ENCODE measurements around the gene TNS4.
"Not testable (repeated sequence)": the region's sequence is repeated elsewhere in the genome, so short reads cannot be mapped to it uniquely, and the experiment has no call there.

The TNS4 gene

GRCh38 chr17:40501499-40501911, at the start of gene TNS4:
Gene TNS4, minus strand, starts transcription at chr17:40501623. Its CDS starts 5,198 bp downstream, at chr17:40496425.
- H3K27me3 ChIP-seq (ENCODE audit: control insufficient read depth, insufficient read depth, low read length), result no peaks in the 10 kb centered on the region
- no peaks in the 10 kb centered on the region for H3K36me3 ChIP-seq (ENCODE audit: control insufficient read depth, insufficient read depth, low read length)
- H3K4me1 ChIP-seq (ENCODE audit: control insufficient read depth, insufficient read depth, low read length), result peaks cover 27% of the 10 kb centered on the region
- peak within 1 kb of the TSS; percentile 18 for H3K4me3 ChIP-seq (ENCODE audit: low read length)
- no peak within 1 kb of the TSS for H3K9ac ChIP-seq (ENCODE audit: low read length)
- no peak within 1 kb of the TSS for H3K27ac ChIP-seq (ENCODE audit: low read depth, low read length)

- Histone ChIP-seq H3K27me3 (ENCODE audit: control insufficient read depth, insufficient read depth, low read length) (no peaks in the 10 kb centered on the region), H3K9ac (ENCODE audit: low read length) (no peak overlapping the region), H3K4me1 (ENCODE audit: control insufficient read depth, insufficient read depth, low read length) (peaks cover 39% of the 10 kb centered on the region), H3K36me3 (ENCODE audit: control insufficient read depth, insufficient read depth, low read length) (no peaks in the 10 kb centered on the region), H3K27ac (ENCODE audit: low read depth, low read length) (peak overlapping the region; percentile 76), H3K4me3 (ENCODE audit: low read length) (no peak overlapping the region)
Observed at GRCh38 chr17:40550608-40551007, 49.2 kb upstream of the TNS4 start.

GRCh38 chr17:40548982-40549685, 47.7 kb upstream of the TNS4 start:
- no peaks in the 10 kb centered on the region for H3K36me3 ChIP-seq (ENCODE audit: control insufficient read depth, insufficient read depth, low read length)
- peaks cover 39% of the 10 kb centered on the region for H3K4me1 ChIP-seq (ENCODE audit: control insufficient read depth, insufficient read depth, low read length)
- H3K27me3 ChIP-seq (ENCODE audit: control insufficient read depth, insufficient read depth, low read length), result peaks cover 3% of the 10 kb centered on the region
- peak overlapping the region; percentile 76 for H3K27ac ChIP-seq (ENCODE audit: low read depth, low read length)
- H3K4me3 ChIP-seq (ENCODE audit: low read length), result no peak overlapping the region
- H3K9ac ChIP-seq (ENCODE audit: low read length), result no peak overlapping the region

- no peak overlapping the region for H3K4me3 ChIP-seq (ENCODE audit: low read length)
- no peaks in the 10 kb centered on the region for H3K36me3 ChIP-seq (ENCODE audit: control insufficient read depth, insufficient read depth, low read length)
- H3K27me3 ChIP-seq (ENCODE audit: control insufficient read depth, insufficient read depth, low read length), result peaks cover 3% of the 10 kb centered on the region
- H3K9ac ChIP-seq (ENCODE audit: low read length), result no peak overlapping the region
- peaks cover 36% of the 10 kb centered on the region for H3K4me1 ChIP-seq (ENCODE audit: control insufficient read depth, insufficient read depth, low read length)
- H3K27ac ChIP-seq (ENCODE audit: low read depth, low read length), result peak overlapping the region; percentile 76
Observed at GRCh38 chr17:40548491-40548981, 47.1 kb upstream of the TNS4 start.

- peaks cover 3% of the 10 kb centered on the region for H3K27me3 ChIP-seq (ENCODE audit: control insufficient read depth, insufficient read depth, low read length)
- H3K4me3 ChIP-seq (ENCODE audit: low read length), result no peak overlapping the region
- H3K4me1 ChIP-seq (ENCODE audit: control insufficient read depth, insufficient read depth, low read length), result peaks cover 41% of the 10 kb centered on the region
- H3K36me3 ChIP-seq (ENCODE audit: control insufficient read depth, insufficient read depth, low read length), result no peaks in the 10 kb centered on the region
- H3K9ac ChIP-seq (ENCODE audit: low read length), result no peak overlapping the region
- no peak overlapping the region for H3K27ac ChIP-seq (ENCODE audit: low read depth, low read length)
Observed at GRCh38 chr17:40547785-40548478, 46.5 kb upstream of the TNS4 start.

GRCh38 chr17:40547079-40547784, 45.8 kb upstream of the TNS4 start:
- no peaks in the 10 kb centered on the region for H3K36me3 ChIP-seq (ENCODE audit: control insufficient read depth, insufficient read depth, low read length)
- peaks cover 45% of the 10 kb centered on the region for H3K4me1 ChIP-seq (ENCODE audit: control insufficient read depth, insufficient read depth, low read length)
- H3K9ac ChIP-seq (ENCODE audit: low read length), result no peak overlapping the region
- H3K27me3 ChIP-seq (ENCODE audit: control insufficient read depth, insufficient read depth, low read length), result peaks cover 3% of the 10 kb centered on the region
- H3K4me3 ChIP-seq (ENCODE audit: low read length), result no peak overlapping the region
- no peak overlapping the region for H3K27ac ChIP-seq (ENCODE audit: low read depth, low read length)

GRCh38 chr17:40546497-40546896, 45.1 kb upstream of the TNS4 start:
- H3K9ac ChIP-seq (ENCODE audit: low read length); H3K36me3 ChIP-seq (ENCODE audit: control insufficient read depth, insufficient read depth, low read length); H3K27me3 ChIP-seq (ENCODE audit: control insufficient read depth, insufficient read depth, low read length); H3K27ac ChIP-seq (ENCODE audit: low read depth, low read length); H3K4me3 ChIP-seq (ENCODE audit: low read length): not testable (repeated sequence)
- peaks cover 45% of the 10 kb centered on the region for H3K4me1 ChIP-seq (ENCODE audit: control insufficient read depth, insufficient read depth, low read length)

- Histone ChIP-seq H3K4me1 (ENCODE audit: control insufficient read depth, insufficient read depth, low read length) (peaks cover 37% of the 10 kb centered on the region), H3K4me3 (ENCODE audit: low read length) (no peak overlapping the region), H3K27me3 (ENCODE audit: control insufficient read depth, insufficient read depth, low read length) (peaks cover 3% of the 10 kb centered on the region), H3K27ac (ENCODE audit: low read depth, low read length) (no peak overlapping the region), H3K36me3 (ENCODE audit: control insufficient read depth, insufficient read depth, low read length) (no peaks in the 10 kb centered on the region), H3K9ac (ENCODE audit: low read length) (no peak overlapping the region)
Observed at GRCh38 chr17:40545660-40546059, 44.2 kb upstream of the TNS4 start.

GRCh38 chr17:40542558-40543411, 41.4 kb upstream of the TNS4 start:
- Histone ChIP-seq H3K27me3 (ENCODE audit: control insufficient read depth, insufficient read depth, low read length) (peaks cover 3% of the 10 kb centered on the region), H3K36me3 (ENCODE audit: control insufficient read depth, insufficient read depth, low read length) (no peaks in the 10 kb centered on the region), H3K4me3 (ENCODE audit: low read length) (no peak overlapping the region), H3K4me1 (ENCODE audit: control insufficient read depth, insufficient read depth, low read length) (peaks cover 26% of the 10 kb centered on the region), H3K9ac (ENCODE audit: low read length) (peak overlapping the region; percentile 8), H3K27ac (ENCODE audit: low read depth, low read length) (peak overlapping the region; percentile 92)

GRCh38 chr17:40541873-40542557, 40.6 kb upstream of the TNS4 start:
- H3K27me3 ChIP-seq (ENCODE audit: control insufficient read depth, insufficient read depth, low read length), result peaks cover 3% of the 10 kb centered on the region
- H3K4me3 ChIP-seq (ENCODE audit: low read length), result no peak overlapping the region
- peak overlapping the region; percentile 92 for H3K27ac ChIP-seq (ENCODE audit: low read depth, low read length)
- no peaks in the 10 kb centered on the region for H3K36me3 ChIP-seq (ENCODE audit: control insufficient read depth, insufficient read depth, low read length)
- H3K9ac ChIP-seq (ENCODE audit: low read length), result peak overlapping the region; percentile 24
- H3K4me1 ChIP-seq (ENCODE audit: control insufficient read depth, insufficient read depth, low read length), result peaks cover 26% of the 10 kb centered on the region

- peaks cover 27% of the 10 kb centered on the region for H3K4me1 ChIP-seq (ENCODE audit: control insufficient read depth, insufficient read depth, low read length)
- no peak overlapping the region for H3K9ac ChIP-seq (ENCODE audit: low read length)
- H3K27ac ChIP-seq (ENCODE audit: low read depth, low read length), result peak overlapping the region; percentile 92
- H3K36me3 ChIP-seq (ENCODE audit: control insufficient read depth, insufficient read depth, low read length), result no peaks in the 10 kb centered on the region
- H3K4me3 ChIP-seq (ENCODE audit: low read length), result no peak overlapping the region
- H3K27me3 ChIP-seq (ENCODE audit: control insufficient read depth, insufficient read depth, low read length), result peaks cover 3% of the 10 kb centered on the region
Observed at GRCh38 chr17:40541060-40541872, 39.8 kb upstream of the TNS4 start.
